GM19372 (cell line): ENCODE measurements around the gene MIDN.

Experiments used
- ATAC-seq: cut with Tn5 transposase; IDR thresholded peaks from one replicate; pipeline ENCODE4 v1.9.1; 2021; ENCODE audit warnings: mild to moderate bottlenecking, low read depth, moderate library complexity; ENCODE audit not compliant: unreplicated experiment

Gene MIDN

DNA sequence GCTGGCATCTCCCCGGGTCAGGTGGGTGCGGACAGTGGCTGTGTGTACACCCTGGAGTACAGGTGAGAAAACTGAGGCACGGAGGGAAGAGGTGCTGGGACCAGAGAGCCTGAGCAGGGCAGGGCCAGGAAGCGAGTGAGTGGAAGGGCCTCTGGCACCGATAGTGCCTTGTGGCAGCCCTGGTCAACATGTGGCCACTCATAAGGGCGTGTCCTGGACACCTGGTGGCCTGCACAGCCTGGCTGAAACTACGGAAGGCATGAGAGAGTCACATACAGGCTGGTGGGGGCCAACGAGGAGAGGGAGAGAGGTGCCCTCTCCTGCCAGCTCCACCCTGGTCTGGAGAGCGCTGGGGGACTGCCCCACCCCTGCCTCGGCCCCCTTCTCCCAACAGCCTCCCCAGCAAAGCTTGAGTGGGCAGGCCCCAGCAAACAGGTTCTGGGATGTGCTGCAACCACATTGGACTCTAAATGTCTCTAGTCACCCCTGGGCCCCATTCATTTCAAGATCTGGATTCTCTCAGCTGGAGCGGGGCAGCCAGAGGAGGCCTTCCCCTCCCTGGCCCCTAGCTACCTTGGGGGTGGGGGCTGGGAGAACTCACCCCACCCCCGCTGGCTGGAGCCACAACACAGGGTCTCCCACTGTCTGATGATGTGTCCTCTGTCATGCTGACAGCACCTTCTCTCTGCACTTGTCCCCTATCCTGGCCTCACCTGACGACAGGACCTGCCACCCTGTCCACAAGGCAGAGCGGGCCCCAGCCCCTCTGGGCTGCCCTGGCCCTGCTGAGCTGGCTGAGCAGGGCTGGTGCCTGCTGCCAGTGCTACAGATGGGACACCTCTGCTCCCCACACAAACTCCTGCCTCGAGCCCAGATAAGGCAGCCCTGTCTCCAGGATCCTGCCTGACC, 16.4 kb upstream of the MIDN start:
- no peak for ATAC-seq

DNA sequence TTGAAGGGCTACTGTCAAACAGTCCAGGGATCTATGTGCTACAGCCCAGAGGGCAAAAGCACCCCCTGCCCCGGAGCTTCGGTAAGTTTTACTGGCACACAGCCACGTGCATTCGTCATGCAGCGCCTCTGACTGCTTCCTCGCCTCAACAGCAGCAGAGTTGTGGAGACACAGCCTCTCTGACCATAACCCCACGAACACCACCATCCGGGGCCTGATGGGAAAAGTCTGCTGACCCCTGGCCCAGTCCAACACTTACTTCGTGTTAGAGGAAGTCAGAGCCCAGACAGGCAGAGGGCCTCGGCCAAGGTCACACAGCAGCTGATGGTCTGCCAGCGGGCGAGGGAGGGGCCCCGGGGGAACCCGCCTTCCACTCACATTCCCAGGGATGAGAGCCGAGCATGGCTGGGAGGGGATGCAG, 15.7 kb upstream of the MIDN start:
- no peak for ATAC-seq

DNA sequence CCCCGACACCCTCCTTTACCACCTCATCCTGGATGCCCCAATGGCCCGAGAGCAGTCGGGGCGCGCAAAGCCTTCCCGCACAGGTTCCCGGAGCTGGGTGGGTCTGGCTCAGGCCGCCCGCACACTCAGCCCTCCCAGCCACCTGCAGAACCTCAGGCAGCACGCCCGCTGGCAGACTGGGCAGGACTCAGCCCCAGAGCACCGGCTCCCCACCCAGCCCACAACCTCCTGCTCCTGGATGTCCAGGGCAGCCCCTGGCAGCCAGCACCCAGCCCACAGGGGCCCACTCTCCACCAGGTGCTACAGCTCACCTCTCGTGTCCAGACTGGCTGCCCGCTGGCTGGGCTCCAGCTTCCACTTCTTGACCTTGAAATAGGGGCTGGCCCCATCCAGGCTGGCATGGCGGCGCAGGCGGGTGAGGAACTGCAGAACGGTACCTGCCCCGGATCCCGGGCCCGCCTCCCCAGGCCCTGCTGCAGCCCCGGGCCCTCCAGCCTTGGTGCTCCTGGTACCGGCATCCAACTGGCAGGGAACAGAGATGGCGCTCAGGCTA, 15.2 kb upstream of the MIDN start:
- ATAC-seq = no peak

DNA sequence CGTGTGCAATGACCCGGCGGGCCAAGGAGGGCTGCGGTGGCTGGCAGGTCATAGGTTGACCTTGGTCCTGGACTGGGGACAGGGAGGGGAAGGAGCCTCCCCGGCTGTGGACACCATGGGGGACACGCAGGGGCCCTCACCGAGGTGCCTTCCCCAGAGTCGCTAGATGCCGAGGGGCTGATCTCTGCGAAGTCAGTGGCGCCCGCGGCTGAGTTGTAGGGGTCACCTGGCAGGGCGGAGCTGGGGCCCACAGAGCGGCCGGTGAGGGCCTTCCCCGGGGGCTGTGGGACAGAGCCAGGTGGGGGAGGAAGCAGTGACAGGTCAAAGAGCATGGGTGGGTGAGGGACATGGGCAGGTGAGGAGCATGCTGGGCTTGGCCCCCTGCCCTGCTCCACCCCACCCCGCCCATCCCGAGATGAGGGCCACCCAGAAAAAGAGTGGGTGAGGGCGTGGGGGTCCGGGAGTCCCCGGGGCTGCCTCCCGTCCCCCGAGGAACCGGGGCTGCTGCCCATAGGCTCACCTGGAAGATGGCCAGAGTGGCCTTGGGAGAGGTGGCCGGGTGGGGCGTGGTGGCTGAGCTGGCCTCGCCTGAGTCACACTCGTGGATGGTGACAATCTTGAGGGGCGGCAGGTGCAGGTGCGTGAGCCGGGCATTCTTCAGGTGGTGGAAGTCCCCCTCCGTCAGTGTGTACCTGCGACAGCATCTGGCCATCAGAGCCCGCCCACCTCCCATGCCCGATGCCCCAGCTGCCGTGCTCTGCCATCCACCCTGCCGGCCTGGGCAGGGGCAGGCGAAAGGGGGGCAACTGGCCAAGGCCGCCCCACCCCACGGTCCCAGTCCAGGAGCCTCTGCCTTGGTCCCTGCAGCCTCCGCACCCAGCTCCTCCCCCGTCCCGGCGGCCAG, 14.1 kb upstream of the MIDN start:
- no peak for ATAC-seq

DNA sequence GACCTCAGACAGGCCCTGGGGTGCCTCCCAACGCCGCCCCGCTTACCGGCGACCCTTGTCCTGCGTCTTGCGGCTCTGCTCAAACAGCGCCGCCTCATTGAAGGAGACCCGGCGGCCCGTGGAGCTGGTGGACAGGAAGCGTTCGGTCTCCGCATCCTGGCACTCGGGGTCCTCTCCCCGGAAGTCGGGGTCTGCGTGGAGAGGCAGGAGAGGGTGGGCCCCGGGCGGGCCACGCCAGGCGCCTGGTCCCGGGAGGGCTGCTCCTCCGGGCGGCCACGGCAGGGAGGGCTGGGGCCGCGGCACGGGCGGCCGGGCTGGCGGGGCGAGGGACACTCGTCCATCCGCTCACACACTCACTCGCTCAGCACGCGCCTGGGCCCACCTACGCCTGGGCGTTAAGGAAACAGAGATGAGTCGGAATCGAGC, 13.4 kb upstream of the MIDN start:
- ATAC-seq = no peak

DNA sequence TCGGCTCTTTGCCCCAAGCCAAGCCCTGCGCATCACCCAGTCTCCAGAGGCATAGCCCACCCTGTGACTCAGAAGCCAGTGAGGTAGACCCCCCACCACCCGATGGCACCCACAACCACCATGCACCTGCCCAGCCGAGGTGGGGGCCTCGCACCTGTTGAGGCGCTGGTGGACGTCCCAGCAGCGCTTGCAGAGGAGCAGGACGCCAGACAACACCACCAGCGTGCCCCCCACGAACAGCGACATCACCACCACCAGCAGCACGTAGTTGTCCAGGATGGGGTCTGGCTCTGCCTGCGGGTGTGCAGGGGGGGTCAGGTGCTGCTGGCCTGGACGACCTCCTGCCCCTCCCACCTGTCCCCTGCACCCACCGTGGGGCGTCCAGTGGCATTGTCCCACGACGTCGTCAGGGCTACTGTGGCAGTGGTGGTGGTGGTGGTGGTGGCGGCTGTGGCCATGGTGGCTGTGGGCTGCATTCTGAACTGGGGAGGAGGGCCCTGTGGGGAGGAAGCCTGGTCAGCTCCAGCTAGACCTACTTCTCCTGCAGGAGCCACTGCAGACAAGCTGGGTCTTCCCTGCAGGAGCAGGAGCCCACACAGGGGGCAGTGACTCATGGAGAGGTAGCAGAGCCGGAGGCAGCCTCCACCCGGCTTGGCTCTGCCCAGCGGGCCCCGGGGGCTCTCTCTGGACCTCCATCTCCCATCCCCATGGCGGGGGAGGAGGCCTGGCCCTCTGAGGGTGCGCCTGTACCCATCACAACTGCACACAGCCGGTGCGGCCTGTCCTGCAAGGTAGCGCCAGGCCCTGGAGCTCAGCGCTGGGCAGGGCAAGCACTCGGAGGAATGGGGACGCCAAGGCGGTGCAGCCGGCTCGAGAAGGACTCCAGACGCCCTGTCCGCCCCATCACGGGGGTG, 12.5 kb upstream of the MIDN start:
- no peak for ATAC-seq

DNA sequence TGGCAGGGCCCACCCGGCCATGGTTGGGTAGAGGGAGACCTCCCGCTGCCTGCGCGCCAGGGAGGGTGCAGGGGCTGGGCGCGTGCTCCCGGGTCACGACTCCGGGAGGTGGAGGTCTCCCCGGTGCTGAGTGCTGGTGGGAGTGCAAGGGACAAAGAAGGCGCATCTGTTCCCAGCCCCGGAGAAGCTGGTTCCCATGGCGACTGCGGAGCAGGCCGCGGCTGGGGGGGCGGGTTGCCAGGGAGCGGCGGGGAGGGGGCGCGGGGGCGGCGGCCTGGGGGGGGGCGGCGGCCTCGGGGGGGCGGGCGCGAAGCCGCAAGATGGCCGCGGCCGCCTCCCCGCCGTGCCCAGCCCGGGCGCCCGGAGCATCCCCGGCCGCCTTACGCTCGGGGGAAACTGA, 11.8 kb upstream of the MIDN start:
- no peak for ATAC-seq

DNA sequence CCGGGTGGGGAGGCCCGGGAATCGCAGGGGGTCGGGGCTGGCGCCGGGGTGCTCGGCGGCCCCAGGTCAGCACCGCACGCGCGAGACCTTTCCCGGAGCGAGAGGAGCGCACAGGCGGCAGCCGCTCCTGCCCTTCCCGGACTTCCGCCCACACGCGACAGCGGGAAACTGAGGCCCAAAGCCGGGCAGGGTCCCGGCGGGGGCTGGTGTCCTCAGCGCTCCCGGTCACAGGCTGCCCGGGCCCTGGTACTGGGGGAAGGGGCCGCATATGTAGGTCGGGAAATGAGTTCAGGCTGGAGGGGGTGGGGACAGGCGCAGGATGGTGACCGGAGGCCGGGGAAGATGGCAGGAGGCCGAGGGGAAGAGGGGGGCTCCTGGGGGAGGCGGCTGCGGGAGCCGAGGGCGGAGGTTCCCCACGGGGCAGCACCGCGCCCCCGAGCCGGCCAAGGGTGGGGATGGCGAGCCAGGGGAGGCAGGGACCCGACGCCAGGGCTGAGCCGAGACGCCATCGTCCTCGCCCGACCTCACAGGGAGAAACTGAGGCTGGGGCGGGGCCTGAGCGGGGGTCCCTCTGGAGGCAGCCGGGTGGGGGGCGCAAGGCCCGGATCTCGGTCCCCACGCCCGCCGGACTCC, 11.2 kb upstream of the MIDN start:
- no peak for ATAC-seq

DNA sequence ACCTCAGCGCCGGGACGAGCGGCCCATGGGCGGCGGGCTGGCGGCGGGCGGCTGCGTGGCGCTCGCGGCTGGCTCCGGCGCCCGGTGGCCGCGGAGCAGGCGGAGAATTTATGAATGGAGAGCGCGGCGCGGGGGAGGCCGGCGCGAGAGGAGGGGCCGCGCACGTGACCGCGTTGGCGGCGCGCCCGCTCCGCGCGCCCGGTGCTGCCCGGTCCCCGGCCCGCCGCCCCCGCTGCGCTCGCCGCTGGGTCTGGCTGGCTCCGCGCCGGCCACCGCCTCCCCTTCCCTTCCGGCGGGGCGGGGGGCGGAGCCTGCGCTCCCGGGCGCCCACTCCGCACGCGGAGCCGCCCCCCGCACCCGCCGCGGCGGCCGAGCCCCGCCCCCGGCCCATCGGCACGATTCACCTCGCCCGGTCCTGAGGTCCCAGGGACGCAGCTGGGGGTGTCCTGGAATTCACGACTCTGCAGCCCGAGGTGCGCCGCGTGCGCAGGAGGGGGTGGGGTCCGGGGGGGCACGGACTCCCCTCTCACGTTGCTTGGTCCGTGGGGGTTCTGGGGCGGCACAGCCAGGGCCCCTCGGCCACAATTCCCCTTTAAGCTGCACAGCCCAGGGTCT, 10.5 kb upstream of the MIDN start, which contains the start of gene CBARP:
Gene CBARP (minus strand): TSS at position 252 of the 615 bp plus-strand sequence. CDS start 1,905 bp downstream, outside the sequence.
- ATAC-seq = no peak

DNA sequence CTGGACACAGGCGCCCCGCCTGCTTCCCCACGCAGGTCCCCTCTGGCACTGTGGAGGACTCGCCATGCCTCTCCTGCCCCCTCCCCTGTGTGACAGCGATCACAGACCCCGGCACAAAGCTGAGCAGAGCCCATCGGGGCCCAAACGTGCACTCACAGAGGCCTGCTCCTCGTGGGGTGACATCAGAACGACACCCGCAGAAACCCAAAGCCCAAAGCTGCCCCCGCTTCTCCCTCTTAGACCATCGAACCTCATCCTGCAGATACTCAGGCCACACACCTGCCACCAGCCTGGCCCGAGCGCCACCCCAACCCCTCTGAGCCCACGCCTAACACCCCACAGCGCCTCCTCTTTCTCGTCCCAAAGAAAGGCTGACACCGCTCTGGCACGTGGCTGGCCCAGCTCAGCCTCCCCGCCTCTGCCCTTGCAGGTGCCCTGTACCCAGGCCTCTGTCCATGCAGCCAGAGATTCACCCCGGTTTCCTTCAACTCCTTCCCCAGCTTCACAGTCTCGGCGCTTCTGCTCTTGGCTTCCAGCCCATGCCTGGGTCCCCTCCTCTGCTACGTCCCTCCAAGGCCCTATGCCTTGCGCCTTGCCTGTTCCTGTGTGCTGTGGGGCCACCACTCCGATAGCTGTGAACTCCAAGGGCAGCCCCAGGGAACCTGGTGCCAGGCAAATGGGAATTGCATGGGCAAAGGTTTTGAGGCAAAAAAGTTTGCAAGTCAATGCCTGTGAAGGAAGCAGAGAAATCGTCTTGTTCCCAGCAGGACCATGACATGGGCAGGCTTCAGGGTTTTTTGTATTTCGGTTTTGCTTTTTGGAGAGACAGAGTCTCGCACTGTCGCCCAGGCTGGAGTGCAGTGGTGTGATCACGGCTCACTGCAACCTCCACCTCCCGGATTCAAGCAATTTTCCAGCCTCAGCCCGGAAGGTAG, 9.7 kb upstream of the MIDN start:
- no peak for ATAC-seq

DNA sequence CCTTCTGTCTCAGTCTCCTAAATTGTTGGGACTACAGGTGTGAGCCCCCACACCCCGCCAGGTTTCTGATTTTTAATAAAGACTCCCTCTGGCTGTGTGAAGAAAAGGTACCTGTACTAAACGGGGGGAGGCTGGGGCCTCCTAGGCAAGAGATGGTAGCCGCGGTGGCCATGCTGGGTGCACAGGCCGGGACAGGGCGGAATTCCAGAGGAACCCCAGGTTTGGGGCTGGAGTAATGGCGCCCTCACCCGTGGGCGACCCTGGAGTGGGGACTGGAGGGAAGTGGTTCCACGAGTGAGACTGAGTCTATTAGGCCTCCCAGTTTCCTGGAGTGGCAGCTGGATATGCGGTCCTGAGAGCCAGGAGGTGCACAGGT, 9.0 kb upstream of the MIDN start:
- no peak for ATAC-seq

DNA sequence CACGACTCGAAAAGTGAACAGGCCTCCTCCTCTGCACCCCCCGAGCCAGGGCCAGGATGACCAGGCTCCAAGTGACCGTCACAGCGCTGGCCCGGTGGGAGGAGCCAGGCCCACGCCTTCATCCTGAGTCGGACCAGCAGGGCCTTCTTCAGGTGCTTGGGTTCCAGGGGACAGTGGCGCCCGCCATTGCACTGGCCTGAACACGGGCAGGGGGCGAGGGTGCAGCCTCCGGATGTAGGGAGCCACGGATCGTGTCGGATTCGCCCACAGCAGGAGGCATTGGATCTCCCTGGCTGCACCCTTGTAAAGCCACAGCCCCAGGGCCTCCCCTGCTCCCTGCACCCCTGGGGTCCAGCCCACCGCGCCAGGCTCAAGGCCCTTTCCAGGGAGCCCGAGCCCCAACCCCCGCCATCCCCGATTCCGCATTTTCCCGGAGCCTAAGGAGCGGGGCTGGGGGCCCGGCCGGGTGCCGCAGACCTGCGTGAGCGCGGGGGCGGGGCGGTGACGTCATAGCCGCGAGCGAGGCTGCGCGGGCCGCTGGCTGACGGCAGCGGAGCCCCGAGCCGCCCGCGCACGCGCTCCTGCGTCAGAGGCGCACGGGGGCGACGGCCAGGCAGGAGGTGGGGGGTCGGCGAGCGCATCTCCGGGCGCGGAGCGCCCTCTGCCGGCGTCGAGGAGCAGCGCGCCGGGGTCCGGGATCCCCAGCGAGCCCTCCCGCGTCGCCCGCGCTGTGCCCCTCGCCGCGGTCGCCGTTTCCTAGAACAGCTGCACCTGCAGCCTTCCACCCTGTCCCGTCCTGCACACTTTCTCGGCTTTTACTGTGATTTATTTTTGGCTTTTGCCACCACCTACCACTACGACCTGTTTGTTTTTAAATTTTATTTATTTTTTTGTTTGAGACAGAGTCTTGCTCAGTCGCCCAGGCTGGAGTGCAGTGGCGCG, 8.3 kb upstream of the MIDN start:
- peak; percentile 47 for ATAC-seq

DNA sequence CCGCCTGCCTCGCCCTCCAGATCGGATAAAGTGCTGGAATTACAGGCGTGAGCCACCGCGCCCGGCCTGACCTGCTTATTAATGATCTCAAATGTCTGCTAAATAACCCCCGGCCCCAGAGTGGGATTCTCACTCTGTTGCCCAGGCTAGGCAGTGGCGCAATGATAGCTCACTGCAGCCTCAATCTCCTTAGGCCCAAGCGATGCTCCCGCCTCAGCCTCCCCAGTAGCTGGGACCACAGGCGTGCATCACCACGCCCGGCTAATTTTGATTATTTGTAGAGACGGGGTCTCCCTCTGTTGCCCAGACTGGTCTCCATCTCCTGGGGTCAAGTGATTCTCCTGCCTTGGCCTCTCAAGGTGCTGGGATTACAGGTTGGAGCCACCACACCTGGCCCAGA, 7.5 kb upstream of the MIDN start:
- no peak for ATAC-seq

DNA sequence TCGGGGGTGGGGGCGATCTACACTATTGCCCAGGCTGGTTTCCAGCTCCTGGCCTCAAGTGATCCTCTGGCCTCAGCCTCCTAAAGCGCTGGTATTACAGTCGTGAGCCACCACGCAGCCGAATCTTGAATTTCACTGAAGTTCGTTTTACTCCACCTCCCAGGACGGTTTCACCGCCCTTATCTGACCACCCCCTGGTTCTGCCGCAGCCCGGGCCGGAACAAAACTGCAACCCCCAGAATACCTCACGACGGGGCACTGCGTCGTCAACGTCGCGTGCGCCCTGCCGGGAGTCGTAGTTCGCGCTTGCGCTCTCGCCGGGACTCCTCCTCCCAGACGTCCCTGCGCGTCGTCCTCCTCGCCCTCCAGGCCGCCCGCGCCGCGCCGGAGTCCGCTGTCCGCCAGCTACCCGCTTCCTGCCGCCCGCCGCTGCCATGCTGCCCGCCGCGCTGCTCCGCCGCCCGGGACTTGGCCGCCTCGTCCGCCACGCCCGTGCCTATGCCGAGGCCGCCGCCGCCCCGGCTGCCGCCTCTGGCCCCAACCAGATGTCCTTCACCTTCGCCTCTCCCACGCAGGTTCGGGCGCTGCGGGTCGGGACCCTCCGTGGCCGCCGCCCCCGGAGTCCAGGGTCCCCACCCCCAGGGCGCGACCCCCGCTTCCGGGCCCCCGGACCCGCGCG, 6.8 kb upstream of the MIDN start, which contains the start of gene ATP5F1D:
Gene ATP5F1D (plus strand): TSS at position 335 of the 679 bp plus-strand sequence. CDS start 100 bp downstream, at position 435.
- no peak for ATAC-seq

DNA sequence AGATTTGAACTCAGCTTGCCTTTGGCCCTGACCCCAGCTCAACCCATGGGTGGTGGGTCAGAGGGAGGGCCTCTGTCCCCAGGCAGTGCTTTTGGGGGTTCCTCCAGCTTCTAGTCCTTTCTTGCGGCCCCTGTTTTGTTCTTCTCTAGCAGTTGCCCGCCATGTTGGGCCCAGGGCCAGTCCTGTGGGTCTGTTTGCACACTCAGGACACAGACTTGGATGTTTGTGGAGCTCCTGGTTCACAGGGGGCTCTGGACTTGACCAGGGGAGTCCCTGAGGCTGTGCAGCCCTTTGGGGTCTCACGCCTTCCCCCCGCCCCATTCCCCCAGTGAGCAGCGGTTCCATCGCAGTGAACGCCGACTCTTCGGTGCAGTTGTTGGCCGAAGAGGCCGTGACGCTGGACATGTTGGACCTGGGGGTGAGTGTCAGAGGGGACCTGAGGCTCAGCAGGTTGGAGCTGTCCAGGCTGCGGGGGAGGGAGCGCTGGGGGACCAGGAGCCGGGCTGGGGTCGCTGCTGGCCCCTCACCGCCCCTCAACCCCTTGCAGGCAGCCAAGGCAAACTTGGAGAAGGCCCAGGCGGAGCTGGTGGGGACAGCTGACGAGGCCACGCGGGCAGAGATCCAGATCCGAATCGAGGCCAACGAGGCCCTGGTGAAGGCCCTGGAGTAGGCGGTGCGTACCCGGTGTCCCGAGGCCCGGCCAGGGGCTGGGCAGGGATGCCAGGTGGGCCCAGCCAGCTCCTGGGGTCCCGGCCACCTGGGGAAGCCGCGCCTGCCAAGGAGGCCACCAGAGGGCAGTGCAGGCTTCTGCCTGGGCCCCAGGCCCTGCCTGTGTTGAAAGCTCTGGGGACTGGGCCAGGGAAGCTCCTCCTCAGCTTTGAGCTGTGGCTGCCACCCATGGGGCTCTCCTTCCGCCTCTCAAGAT, 4.4 kb upstream of the MIDN start:
- no peak for ATAC-seq
